ENCODE measurements around the gene TFAP2D. TPM values are rescaled to one million over a fixed set of nuclear protein-coding genes. Genes with fewer than 3 reads are reported as not detected.

The TFAP2D gene
- total RNA-seq, 1 experiment from 2014 or later, result not detected

GRCh38 chr6:50713977-50714486 is 706 bp downstream of the TFAP2D start:
- no peaks in the 10 kb centered on the region for H3K36me3 ChIP-seq (ENCODE audit: control insufficient read depth, insufficient read depth, low read length)
- no peak for DNase-seq
- H3K4me3 Mint-ChIP-seq (ENCODE audit: unreplicated experiment), result no peak overlapping the region
- BruUV-seq (replicated peaks), result no TSS peak
- ChIA-PET POLR2A (interaction anchor here (0.6 kb wide), 1 partner anchor 454 kb away, joined by 3 read pairs; no protein-coding TSS in a partner anchor), CTCF (no interaction called here)
- no peaks in the 10 kb centered on the region for H3K4me1 Mint-ChIP-seq (ENCODE audit: low read depth, unreplicated experiment)
- no peak for TF ChIP-seq CTCF (IDR thresholded peaks at IDR 0.05; ENCODE audit: insufficient read depth in 1 of 2, low read depth in 1 of 2, low read length in 1 of 2, severe bottlenecking in 1 of 2, unreplicated experiment in 1 of 2)
- H3K36me3 Mint-ChIP-seq (ENCODE audit: insufficient read depth, unreplicated experiment), result no peaks in the 10 kb centered on the region
- H3K4me1 ChIP-seq, result no peaks in the 10 kb centered on the region
- no peaks in the 10 kb centered on the region for H3K27me3 ChIP-seq (replicated peaks; ENCODE audit: control insufficient read depth, insufficient read depth, low read length)
- no peak overlapping the region for H3K4me3 ChIP-seq (ENCODE audit: low read depth, low read length)
- peaks cover 25% of the 10 kb centered on the region for H3K27me3 Mint-ChIP-seq (ENCODE audit: insufficient read depth, unreplicated experiment)
- H3K27ac Mint-ChIP-seq (ENCODE audit: unreplicated experiment), result no peak overlapping the region
- H3K9me3 ChIP-seq, result no peaks in the 10 kb centered on the region
- H3K9me3 Mint-ChIP-seq (ENCODE audit: unreplicated experiment), result no peaks in the 10 kb centered on the region
- intact Hi-C loops (cut with micrococcal nuclease; ENCODE audit: unreplicated experiment), result no loop called here

- ChIA-PET POLR2A (interaction anchor here (0.6 kb wide), 1 partner anchor 453 kb away, joined by 3 read pairs; no protein-coding TSS in a partner anchor), CTCF (no interaction called here)
- no peaks in the 10 kb centered on the region for H3K4me1 Mint-ChIP-seq (ENCODE audit: low read depth, unreplicated experiment)
- no TSS peak for BruUV-seq (replicated peaks)
- no peak for TF ChIP-seq CTCF (IDR thresholded peaks at IDR 0.05; ENCODE audit: insufficient read depth in 1 of 2, low read depth in 1 of 2, low read length in 1 of 2, severe bottlenecking in 1 of 2, unreplicated experiment in 1 of 2)
- Histone ChIP-seq H3K4me3 (ENCODE audit: low read depth, low read length) (no peak overlapping the region), H3K36me3 (ENCODE audit: control insufficient read depth, insufficient read depth, low read length) (no peaks in the 10 kb centered on the region), H3K4me1 (no peaks in the 10 kb centered on the region), H3K9me3 (no peaks in the 10 kb centered on the region), H3K27me3 (replicated peaks; ENCODE audit: control insufficient read depth, insufficient read depth, low read length) (no peaks in the 10 kb centered on the region)
- no peak for DNase-seq
- H3K9me3 Mint-ChIP-seq (ENCODE audit: unreplicated experiment), result no peaks in the 10 kb centered on the region
- peaks cover 27% of the 10 kb centered on the region for H3K27me3 Mint-ChIP-seq (ENCODE audit: insufficient read depth, unreplicated experiment)
- no peak overlapping the region for H3K4me3 Mint-ChIP-seq (ENCODE audit: unreplicated experiment)
- H3K36me3 Mint-ChIP-seq (ENCODE audit: insufficient read depth, unreplicated experiment), result no peaks in the 10 kb centered on the region
- intact Hi-C loops (cut with micrococcal nuclease; ENCODE audit: unreplicated experiment), result no loop called here
- no peak overlapping the region for H3K27ac Mint-ChIP-seq (ENCODE audit: unreplicated experiment)
Observed at GRCh38 chr6:50714487-50715379, 1.4 kb downstream of the TFAP2D start.

DNA sequence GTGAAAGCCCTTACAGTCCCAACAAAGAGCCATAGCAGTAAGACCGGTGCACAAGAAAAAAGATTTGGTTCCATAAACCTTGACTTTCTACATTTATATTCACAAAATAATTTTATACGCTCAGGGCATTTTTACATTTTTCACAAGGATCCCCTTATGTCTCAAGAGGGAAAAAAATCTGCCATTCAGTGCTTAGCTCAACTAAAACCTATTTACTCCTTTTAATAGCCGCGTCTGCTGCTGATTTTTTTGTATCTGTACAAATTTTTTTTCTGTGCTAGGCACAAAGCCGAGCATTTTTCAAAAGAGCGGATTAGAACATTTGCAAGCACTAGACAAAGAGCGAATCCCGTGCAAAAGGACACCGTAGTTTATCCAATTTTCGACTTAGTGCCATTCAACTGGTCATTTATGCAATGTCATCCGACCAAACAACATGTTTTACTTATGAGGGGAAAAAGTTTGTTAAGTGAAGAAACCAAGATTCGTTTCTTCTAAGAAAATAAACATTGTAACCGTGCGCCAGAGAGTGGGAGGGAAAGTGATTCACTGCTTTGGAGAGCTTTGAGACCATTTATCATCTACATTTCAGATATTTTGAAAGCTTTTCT is 3.7 kb downstream of the TFAP2D start:
- Mint-ChIP-seq H3K27ac (ENCODE audit: unreplicated experiment) (no peak overlapping the region), H3K9me3 (ENCODE audit: unreplicated experiment) (no peaks in the 10 kb centered on the region), H3K4me1 (ENCODE audit: low read depth, unreplicated experiment) (no peaks in the 10 kb centered on the region), H3K27me3 (ENCODE audit: insufficient read depth, unreplicated experiment) (peaks cover 19% of the 10 kb centered on the region), H3K36me3 (ENCODE audit: insufficient read depth, unreplicated experiment) (no peaks in the 10 kb centered on the region), H3K4me3 (ENCODE audit: unreplicated experiment) (no peak overlapping the region)
- no peak for TF ChIP-seq CTCF (IDR thresholded peaks at IDR 0.05; ENCODE audit: insufficient read depth in 1 of 2, low read depth in 1 of 2, low read length in 1 of 2, severe bottlenecking in 1 of 2, unreplicated experiment in 1 of 2)
- CTCF ChIA-PET, result no interaction called here
- no peaks in the 10 kb centered on the region for H3K27me3 ChIP-seq (replicated peaks; ENCODE audit: control insufficient read depth, insufficient read depth, low read length)
- H3K4me1 ChIP-seq, result no peaks in the 10 kb centered on the region
- no peak for DNase-seq
- POLR2A ChIA-PET, result no interaction called here
- no peak overlapping the region for H3K4me3 ChIP-seq (ENCODE audit: low read depth, low read length)
- no peaks in the 10 kb centered on the region for H3K9me3 ChIP-seq
- BruUV-seq (replicated peaks), result no TSS peak
- H3K36me3 ChIP-seq (ENCODE audit: control insufficient read depth, insufficient read depth, low read length), result no peaks in the 10 kb centered on the region
- intact Hi-C loops (cut with micrococcal nuclease; ENCODE audit: unreplicated experiment), result no loop called here

Measured in Caco-2 (cell line).